NCI-H1694 treated with DMSO at 0.1 percent for 48 hours (cell line): ENCODE data around the gene RGL3.
"Not testable (repeated sequence)": the region's sequence is repeated elsewhere in the genome, so short reads cannot be mapped to it uniquely, and the experiment has no call there.

ENCODE experiments used
- DNase-seq: peaks from one replicate; lab custom pipeline; 2025; lab: John Stamatoyannopoulos, UW

The RGL3 gene

DNA sequence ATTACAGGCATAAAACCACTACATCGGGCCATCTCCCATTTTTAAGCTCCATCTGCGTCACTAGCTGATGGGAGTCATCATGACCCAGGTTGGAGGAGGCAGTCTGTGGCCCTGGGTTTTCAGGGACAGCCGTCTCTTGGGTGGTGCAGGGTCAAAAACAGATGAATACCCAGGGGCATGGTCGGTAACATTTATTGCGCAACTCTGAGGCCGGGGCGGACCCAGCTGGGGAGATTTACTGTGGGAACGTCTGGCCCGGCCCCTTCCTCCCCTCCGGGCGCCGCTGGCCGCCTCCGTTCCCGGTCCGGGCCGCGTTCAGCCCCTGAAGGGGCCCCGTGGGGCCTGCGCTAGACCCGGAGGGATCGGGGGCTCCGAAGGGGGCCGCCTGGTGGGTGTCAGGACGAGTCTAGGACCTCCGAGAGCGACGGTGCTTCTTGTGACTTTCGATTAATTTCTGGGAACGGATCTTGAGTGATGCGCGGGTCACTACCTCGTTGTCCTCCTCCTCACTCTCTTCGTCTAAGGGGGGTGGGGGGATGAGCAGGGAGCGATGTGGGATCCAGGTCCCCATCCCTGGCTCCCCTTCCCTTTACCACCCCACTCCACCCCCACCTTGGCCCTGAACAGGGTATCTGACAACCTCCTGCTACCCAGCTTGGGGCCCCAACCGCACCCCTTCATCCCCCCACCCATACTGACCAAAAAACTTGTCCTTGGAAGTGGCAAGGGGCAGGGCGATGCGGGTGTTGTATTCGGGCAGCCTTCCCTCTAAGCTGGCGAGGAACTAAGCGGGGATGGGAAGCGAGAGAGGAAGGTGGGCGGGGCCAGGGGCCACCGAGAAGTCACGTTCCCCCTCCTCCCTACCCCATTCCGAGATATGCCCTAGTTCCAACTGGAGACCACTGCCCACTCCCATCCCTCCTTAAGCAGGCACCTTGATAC lies 1.6 kb upstream of the RGL3 start:
- no peak for DNase-seq

GRCh38 chr19:11418094-11418548 lies 993 bp downstream of the RGL3 start:
- no peak for DNase-seq

- DNase-seq: no peak
Observed at GRCh38 chr19:11416346-11417052, 2.6 kb downstream of the RGL3 start.

GRCh38 chr19:11414544-11414943 lies 4.6 kb downstream of the RGL3 start:
- DNase-seq: no peak

DNA sequence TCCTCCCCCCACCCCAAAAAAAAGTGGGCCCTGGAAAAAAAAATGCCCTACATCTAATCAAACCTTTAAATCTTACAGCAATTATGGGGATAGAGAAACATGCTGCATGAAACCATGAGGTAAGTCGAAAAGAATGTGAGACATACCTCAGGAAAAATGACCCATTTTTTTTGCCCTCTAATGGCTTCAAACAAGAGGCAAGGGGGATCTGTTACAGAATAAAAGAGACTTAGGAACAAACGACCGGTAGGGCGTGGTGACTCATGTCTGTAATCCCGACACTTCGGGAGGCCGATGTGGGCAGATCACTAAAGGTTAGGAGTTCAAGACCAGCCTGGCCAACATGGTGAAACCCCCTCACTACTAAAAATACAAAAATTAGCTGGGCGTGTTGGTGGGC lies 8.4 kb downstream of the RGL3 start:
- DNase-seq: no peak

DNA sequence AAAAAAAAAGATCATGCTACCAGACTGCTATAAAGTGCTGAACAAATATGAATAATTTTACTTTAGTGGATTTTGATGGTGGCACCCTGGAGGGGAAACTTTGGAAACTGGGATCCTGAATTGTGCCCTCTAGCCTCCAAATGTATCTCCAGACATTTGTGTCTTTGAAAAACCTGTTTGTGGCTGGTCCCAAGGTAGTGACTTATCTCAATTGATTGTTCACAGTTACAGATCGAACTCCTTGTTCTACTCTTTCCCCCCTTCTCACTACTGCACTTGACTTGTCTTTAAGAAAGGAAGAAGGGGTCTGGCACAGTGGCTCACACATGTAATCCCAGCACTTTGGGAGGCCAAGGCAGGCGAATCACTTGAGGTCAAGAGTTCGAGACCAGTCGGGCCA lies 10.5 kb downstream of the RGL3 start:
- no peak for DNase-seq

GRCh38 chr19:11406703-11407236 lies 12.3 kb downstream of the RGL3 start:
- DNase-seq: not testable (repeated sequence)

DNA sequence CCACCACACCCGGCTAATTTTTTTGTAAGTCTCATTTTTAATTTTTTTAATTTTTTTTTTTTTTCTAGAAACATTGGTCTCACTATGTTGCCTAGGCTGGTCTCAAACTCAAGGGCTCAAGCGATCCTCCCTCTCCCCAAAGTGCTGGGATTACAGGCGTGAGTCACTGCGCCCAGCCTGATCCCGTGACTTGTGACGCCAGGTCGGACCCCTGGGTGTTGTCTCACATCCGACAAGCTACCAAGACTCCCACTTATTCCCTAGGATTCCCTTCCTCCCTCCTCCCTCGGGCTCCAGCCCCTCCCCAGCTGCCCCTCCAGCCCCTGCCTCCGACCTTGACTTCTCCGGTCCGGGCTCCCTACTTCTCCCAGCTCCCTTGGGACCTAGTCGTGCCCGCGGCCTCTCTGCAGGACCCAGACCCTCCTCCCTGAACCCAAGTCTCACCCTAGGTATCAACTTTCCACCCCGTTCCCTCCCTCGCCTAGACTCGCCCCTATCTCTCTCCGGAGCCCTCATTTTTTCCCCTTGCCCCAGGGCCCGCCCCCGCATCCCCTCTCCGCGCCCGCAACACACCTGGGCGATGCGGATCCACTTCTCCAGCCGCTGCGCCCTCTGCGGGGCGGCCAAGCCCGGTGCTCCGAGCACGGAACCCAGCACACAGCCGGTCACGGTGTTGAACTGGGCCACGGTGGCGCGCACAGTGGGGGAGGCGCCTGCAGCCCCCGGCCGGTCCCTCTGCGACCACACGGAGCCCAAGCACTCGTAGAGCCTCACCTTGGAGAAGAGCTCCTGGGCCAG lies 13.1 kb downstream of the RGL3 start:
- DNase-seq: no peak

DNA sequence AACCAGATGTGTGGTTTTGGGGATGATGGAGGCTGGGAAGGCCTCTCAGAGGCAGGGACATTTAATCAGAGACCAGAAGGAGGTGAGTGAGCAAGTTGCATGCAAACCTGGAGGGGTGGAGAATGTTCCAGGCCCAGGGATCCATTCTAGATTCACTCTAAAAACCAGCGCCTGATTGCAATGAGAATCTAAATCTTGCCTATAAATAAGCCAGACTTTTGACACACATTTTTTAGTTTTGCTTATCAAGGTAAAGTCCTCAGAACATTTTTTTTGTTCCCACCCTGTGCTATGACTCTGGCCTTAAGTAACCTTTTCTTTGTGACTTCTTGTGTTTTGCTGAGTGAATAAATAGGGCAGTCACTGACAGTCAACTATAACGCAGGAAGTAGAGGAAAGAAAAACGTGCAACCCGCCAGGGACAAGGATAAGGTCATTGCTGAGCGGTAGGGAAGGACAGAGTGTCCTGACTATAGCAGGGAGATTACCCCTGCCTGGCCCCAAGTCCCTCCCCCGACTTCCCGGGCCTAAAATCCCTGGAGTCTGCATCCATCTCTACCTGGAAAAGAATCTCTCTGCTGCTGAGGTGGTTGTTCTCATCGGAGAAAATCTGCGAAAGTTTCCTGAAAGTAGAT lies 14.4 kb downstream of the RGL3 start:
- no peak for DNase-seq

DNA sequence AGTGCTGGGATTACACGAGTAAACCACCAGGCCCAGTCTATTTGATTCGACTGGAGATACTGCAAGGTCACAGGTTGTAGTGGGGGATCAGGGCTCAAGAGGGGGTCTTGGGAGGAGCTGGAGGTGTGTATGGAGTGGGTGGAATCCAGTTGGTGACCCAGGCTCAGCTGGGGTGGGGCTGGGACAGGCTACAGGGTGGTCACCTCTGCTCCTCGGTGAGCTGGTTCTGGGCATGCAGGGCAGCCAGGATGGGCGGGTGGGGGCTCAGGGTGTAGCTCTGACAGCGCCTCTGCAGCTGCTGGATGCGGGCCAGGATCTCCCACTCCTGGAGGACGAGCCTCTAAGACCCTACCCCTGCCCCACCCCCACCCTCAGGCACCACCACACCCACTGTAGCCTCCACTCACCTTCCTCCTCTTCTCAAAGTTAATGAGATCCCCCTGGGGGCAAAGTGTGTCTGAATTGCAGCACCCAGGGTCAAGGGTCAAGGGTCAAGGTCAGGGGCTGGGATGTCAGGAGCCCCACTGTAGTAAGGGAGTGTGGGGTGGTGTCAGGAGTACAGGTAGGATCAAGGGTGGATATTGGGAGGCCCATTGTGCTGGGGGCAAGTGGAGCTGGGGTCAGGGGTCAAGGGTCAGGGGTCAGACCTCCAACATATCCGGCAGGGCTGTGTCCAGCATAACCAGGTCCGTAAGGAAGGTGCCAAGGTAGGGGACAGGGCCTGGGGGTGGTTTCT lies 17.1 kb downstream of the RGL3 start:
- DNase-seq: no peak

GRCh38 chr19:11400798-11401197 lies 18.3 kb downstream of the RGL3 start:
- DNase-seq: no peak

DNA sequence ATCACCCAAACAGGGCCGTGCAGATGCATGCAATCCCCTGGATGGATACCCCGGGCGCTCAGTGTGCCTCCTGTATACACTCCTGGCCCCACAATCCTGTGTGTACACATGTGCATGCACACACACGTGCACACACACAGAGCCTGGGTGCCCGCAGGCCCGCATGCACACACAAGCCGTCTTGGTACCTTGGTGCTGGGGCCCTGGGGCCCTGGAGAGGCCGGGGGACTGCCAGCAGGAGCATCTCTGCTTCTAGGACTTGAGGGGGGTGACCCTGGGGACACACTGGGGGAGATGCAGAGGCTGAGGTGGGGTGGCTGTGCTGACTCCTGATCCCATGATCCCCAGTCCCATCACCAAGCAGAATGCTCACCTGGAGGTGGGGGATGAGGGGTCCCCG lies 19.4 kb downstream of the RGL3 start:
- no peak for DNase-seq

- no peak for DNase-seq
Observed at GRCh38 chr19:11397089-11397610, 22.0 kb downstream of the RGL3 start.

GRCh38 chr19:11390933-11391680 lies 28.0 kb downstream of the RGL3 start:
- no peak for DNase-seq

DNA sequence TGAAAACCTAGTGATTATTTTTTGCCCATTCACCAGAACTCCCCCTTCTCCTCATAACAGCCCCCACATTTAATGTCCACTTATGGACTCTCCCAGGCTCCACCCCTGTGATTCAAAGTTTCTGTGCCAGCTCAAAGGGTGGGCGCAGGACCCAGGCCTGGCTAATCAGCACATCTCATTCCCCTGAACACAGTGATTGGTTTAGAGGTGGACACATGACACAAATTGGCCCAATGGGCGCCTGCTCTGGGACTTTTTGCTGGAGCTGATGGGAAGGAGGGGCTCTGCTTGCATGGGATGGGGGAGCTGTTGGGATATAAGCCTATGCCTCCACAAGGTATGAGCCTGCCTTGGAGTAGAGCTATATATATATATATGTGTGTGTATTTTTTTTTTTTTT lies 28.8 kb downstream of the RGL3 start:
- DNase-seq: no peak

- no peak for DNase-seq
Observed at GRCh38 chr19:11387162-11388034, 31.7 kb downstream of the RGL3 start.

GRCh38 chr19:11384778-11385129 lies 34.4 kb downstream of the RGL3 start:
- DNase-seq: no peak

- no peak for DNase-seq
Observed at GRCh38 chr19:11383706-11384048, 35.4 kb downstream of the RGL3 start.
